ENCODE results near the gene LRP11. TPM values are rescaled to one million over a fixed set of nuclear protein-coding genes. Genes with fewer than 3 reads are reported as not detected.
"Not testable (repeated sequence)": the region's sequence is repeated elsewhere in the genome, so short reads cannot be mapped to it uniquely, and the experiment has no call there.

Gene LRP11
- total RNA-seq, 2 donors from 2014 or later: 1.6 to 2.9 TPM

- DNase-seq (ENCODE audit: low spot score) (no peak), ATAC-seq (no peak)
- no peaks in the 10 kb centered on the region for H3K4me1 Mint-ChIP-seq (ENCODE audit: low read depth in 2 of 2)
- H3K9me3 Mint-ChIP-seq: no peaks in the 10 kb centered on the region
- H3K27me3 Mint-ChIP-seq: peaks cover 24 to 37% of the 10 kb centered on the region in 2 donors
- no peak overlapping the region for H3K4me3 Mint-ChIP-seq
- H3K36me3 Mint-ChIP-seq: no peaks in the 10 kb centered on the region
- no peak overlapping the region for H3K27ac Mint-ChIP-seq
These were observed 7.0 kb upstream of the LRP11 start for GRCh38 chr6:149871182-149871581.

DNA sequence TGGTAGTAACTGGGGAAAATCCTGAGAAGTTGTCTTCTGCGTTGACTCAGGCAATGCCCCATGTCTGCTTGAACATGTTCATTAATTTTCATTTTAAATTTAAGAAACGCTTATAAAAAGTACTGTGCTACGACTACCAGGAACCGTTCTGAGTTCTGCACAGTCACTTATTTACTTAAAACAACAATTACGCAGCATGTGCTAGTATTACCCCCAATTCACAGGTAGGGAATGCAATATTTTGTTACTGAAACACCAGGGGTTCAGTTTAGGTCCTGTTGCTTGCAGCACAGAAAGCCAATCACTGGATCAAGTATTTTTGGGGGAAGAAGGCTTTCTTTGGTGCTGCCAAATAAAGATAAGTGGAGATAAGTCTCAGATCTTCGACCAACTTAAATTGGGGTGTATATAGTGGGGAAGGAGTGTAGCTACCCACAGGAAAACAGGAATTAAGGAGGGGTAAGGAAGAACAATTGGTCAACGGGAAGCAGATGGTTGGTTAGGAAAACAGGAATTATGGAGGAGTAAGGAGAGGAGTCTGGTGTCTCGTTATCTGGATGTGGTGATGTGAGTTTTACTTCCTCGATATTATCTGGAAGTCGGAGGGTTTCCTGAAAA is 5.2 kb upstream of the LRP11 start:
- H3K36me3 Mint-ChIP-seq: no peaks in the 10 kb centered on the region
- peaks cover 23 to 32% of the 10 kb centered on the region in 2 donors for H3K27me3 Mint-ChIP-seq
- ATAC-seq (no peak), DNase-seq (ENCODE audit: low spot score) (no peak)
- no peaks in the 10 kb centered on the region for H3K4me1 Mint-ChIP-seq (ENCODE audit: low read depth in 2 of 2)
- H3K9me3 Mint-ChIP-seq: no peaks in the 10 kb centered on the region
- no peak overlapping the region for H3K27ac Mint-ChIP-seq
- H3K4me3 Mint-ChIP-seq: no peak overlapping the region

- Mint-ChIP-seq H3K27me3 (peaks cover 16 to 23% of the 10 kb centered on the region in 2 donors), H3K4me3 (no peak overlapping the region), H3K27ac (no peak overlapping the region), H3K4me1 (ENCODE audit: low read depth in 2 of 2) (peaks cover under 1% of the 10 kb centered on the region in 2 donors), H3K36me3 (no peaks in the 10 kb centered on the region), H3K9me3 (no peaks in the 10 kb centered on the region)
- no peak for DNase-seq (ENCODE audit: low spot score)
- ATAC-seq: no peak
These were observed 3.9 kb upstream of the LRP11 start for GRCh38 chr6:149867876-149868640.

GRCh38 chr6:149864578-149865535 is 698 bp upstream of the LRP11 start:
- DNase-seq (ENCODE audit: low spot score) (no peak), ATAC-seq (no peak)
- no peak overlapping the region for H3K27ac Mint-ChIP-seq
- H3K9me3 Mint-ChIP-seq: no peaks in the 10 kb centered on the region
- no peaks in the 10 kb centered on the region for H3K36me3 Mint-ChIP-seq
- H3K4me1 Mint-ChIP-seq (ENCODE audit: low read depth in 2 of 2): peaks cover 11 to 16% of the 10 kb centered on the region in 2 donors
- H3K27me3 Mint-ChIP-seq: peaks cover 26 to 31% of the 10 kb centered on the region in 2 donors
- no peak overlapping the region for H3K4me3 Mint-ChIP-seq

GRCh38 chr6:149862922-149863697 is 1.0 kb downstream of the LRP11 start:
- ATAC-seq: peak; percentile 58 to 69
- Mint-ChIP-seq H3K27ac (peak overlapping the region in 1 of 2 donors; percentile 41), H3K4me1 (ENCODE audit: low read depth in 2 of 2) (peaks cover 11 to 16% of the 10 kb centered on the region in 2 donors)

DNA sequence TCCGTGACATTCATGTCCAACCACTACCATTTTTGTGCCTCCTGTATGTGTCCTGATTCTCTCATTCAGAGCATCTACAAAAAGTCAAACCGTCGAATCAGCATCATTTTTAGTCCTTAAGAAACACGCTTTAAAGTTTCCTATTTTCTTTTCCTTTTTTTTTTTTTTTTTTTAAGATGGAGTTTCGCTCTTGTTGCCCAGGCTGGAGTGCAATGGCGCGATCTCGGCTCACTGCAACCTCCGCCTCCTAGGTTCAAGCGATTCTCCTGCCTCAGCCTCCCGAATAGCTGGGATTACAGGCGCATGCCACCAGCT is 1.8 kb downstream of the LRP11 start:
- ATAC-seq; H3K9me3 Mint-ChIP-seq; H3K36me3 Mint-ChIP-seq; H3K27ac Mint-ChIP-seq; DNase-seq (ENCODE audit: low spot score): not testable (repeated sequence)
- peaks cover 19 to 29% of the 10 kb centered on the region in 2 donors for H3K27me3 Mint-ChIP-seq
- H3K4me3 Mint-ChIP-seq: peak overlapping the region; percentile 79
- peaks cover 11 to 16% of the 10 kb centered on the region in 2 donors for H3K4me1 Mint-ChIP-seq (ENCODE audit: low read depth in 2 of 2)

More at GRCh38 chr6:149862922-149863697, 1.0 kb downstream of the LRP11 start:
- no peak for DNase-seq (ENCODE audit: low spot score)
- H3K27me3 Mint-ChIP-seq: peaks cover 19 to 27% of the 10 kb centered on the region in 2 donors
- no peaks in the 10 kb centered on the region for H3K36me3 Mint-ChIP-seq
- H3K9me3 Mint-ChIP-seq: no peaks in the 10 kb centered on the region
- peak overlapping the region; percentile 79 for H3K4me3 Mint-ChIP-seq

DNA sequence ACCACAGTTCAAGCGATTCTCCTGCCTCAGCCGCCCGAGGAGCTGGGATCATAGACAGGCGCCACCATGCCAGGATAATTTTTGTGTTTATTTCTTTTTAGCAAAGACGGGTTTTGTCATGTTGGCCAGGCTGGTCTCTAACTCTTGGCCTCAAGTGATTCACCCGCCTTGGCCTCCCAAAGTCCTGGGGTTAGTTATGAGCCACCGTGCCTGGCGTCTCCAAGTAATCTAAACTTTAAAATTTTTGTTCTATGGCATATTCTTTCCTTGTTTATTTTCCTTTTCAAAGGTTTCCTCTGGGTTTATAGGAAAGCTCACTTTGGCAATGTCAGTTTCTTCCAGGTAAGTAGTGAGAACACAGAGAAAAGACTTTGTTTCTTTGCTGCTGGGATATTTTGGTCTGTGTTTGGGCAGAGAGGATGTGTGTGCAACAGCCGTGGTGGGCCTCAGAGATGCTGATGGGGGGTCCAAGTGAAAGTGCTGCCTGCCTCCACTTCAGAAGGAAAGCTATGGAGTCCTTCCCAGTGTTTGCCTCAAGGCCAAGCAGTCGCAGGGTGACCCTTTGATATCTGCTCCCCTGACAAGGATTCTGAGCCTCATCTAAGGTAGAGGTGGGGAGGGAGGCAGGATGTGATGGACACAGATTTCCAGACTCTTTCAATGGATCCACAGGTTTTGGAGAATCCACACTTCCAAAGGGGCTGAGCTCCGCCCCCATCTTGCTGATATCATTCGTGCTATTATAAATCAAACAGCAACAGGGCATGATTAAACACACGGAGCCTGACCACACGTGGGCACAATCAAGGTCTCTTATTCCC is 2.3 kb downstream of the LRP11 start:
- DNase-seq (ENCODE audit: low spot score): no peak
- Mint-ChIP-seq H3K27me3 (peaks cover 19 to 29% of the 10 kb centered on the region in 2 donors), H3K4me1 (ENCODE audit: low read depth in 2 of 2) (peaks cover 11 to 16% of the 10 kb centered on the region in 2 donors), H3K36me3 (no peaks in the 10 kb centered on the region), H3K9me3 (no peaks in the 10 kb centered on the region), H3K27ac (no peak overlapping the region), H3K4me3 (peak overlapping the region; percentile 79)
- no peak for ATAC-seq

DNA sequence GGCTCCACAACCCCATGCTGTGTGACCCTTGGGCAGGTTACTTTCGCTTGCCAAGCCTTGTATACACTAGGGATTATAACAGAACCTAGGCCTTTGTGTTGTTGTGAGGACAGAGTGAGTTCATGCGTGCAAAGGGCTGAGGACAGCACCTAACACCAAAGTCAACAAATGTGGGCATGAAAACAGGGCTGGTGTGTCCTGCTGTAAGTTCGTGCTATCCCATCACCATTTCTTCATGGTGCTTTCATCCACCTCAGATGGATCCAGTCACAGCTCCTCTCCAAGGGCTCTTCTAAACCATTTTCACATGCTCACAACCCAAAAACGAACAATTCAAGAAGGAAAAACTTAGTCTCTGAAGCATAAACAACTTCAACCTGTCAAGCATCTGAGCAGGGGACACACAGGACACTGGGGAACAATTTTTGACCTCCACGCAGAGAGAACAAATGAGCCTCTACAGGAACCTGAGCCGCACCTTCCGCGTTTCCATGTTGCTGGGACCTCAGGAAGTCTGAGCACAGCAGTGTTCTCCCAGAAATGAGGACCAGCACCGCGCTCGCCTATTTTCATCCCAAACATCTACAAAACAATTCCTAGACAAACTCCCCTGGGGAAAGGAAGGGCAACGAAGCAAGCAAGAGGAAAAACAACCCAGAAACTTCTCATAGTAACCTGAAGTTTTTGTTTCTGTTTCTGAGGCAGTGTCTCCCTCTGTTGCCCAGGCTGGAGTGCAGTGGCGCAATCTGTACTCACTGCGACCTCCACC is 3.1 kb downstream of the LRP11 start:
- Mint-ChIP-seq H3K36me3 (no peaks in the 10 kb centered on the region), H3K27me3 (peaks cover 23 to 29% of the 10 kb centered on the region in 2 donors), H3K4me1 (ENCODE audit: low read depth in 2 of 2) (peaks cover 11 to 16% of the 10 kb centered on the region in 2 donors), H3K27ac (no peak overlapping the region), H3K4me3 (no peak overlapping the region), H3K9me3 (no peaks in the 10 kb centered on the region)
- no peak for ATAC-seq
- DNase-seq (ENCODE audit: low spot score): no peak

- no peak overlapping the region for H3K4me3 Mint-ChIP-seq
- DNase-seq (ENCODE audit: low spot score) (no peak), ATAC-seq (no peak)
- H3K27me3 Mint-ChIP-seq: peaks cover 22 to 29% of the 10 kb centered on the region in 2 donors
- H3K36me3 Mint-ChIP-seq: no peaks in the 10 kb centered on the region
- no peaks in the 10 kb centered on the region for H3K9me3 Mint-ChIP-seq
- H3K4me1 Mint-ChIP-seq (ENCODE audit: low read depth in 2 of 2): peaks cover 11 to 16% of the 10 kb centered on the region in 2 donors
- no peak overlapping the region for H3K27ac Mint-ChIP-seq
These were observed 3.7 kb downstream of the LRP11 start for GRCh38 chr6:149860513-149860833.

- Mint-ChIP-seq H3K4me1 (ENCODE audit: low read depth in 2 of 2) (peaks cover 14 to 16% of the 10 kb centered on the region in 2 donors), H3K9me3 (no peaks in the 10 kb centered on the region), H3K27ac (no peak overlapping the region), H3K4me3 (no peak overlapping the region), H3K27me3 (peaks cover 24 to 34% of the 10 kb centered on the region in 2 donors), H3K36me3 (no peaks in the 10 kb centered on the region)
- ATAC-seq (no peak), DNase-seq (ENCODE audit: low spot score) (no peak)
These were observed 4.2 kb downstream of the LRP11 start for GRCh38 chr6:149859938-149860337.

- H3K27me3 Mint-ChIP-seq: peaks cover 28 to 39% of the 10 kb centered on the region in 2 donors
- peaks cover 15 to 16% of the 10 kb centered on the region in 2 donors for H3K4me1 Mint-ChIP-seq (ENCODE audit: low read depth in 2 of 2)
- DNase-seq (ENCODE audit: low spot score) (no peak), ATAC-seq (no peak)
- H3K4me3 Mint-ChIP-seq: no peak overlapping the region
- H3K36me3 Mint-ChIP-seq: no peaks in the 10 kb centered on the region
- no peak overlapping the region for H3K27ac Mint-ChIP-seq
- no peaks in the 10 kb centered on the region for H3K9me3 Mint-ChIP-seq
These were observed 4.8 kb downstream of the LRP11 start for GRCh38 chr6:149859368-149859767.

GRCh38 chr6:149857541-149857940 is 6.6 kb downstream of the LRP11 start:
- ATAC-seq: no peak
- H3K27me3 Mint-ChIP-seq: peaks cover 28 to 38% of the 10 kb centered on the region in 2 donors
- peaks cover 15 to 19% of the 10 kb centered on the region in 2 donors for H3K4me1 Mint-ChIP-seq (ENCODE audit: low read depth in 2 of 2)
- no peaks in the 10 kb centered on the region for H3K36me3 Mint-ChIP-seq
- no peak for DNase-seq (ENCODE audit: low spot score)
- H3K9me3 Mint-ChIP-seq: no peaks in the 10 kb centered on the region
- H3K27ac Mint-ChIP-seq: no peak overlapping the region
- H3K4me3 Mint-ChIP-seq: no peak overlapping the region
